Measurements from ENCODE around the gene LARP6. TPM values are rescaled to one million over a fixed set of nuclear protein-coding genes. Genes with fewer than 3 reads are reported as not detected.

The LARP6 gene
- total and polyA plus RNA-seq, 2 experiments from 2014 or later, result 20.0 to 22.4 TPM

- Histone ChIP-seq H3K4me3 (no peak overlapping the region), H4K20me1 (replicated peaks; ENCODE audit: insufficient read depth) (no peaks in the 10 kb centered on the region), H3K4me2 (no peak overlapping the region), H3K79me2 (replicated peaks; ENCODE audit: insufficient read depth) (no peaks in the 10 kb centered on the region), H3K36me3 (ENCODE audit: insufficient read depth) (no peaks in the 10 kb centered on the region), H3K9me2 (ENCODE audit: insufficient read depth) (no peaks in the 10 kb centered on the region), H3K4me1 (ENCODE audit: insufficient read depth) (no peaks in the 10 kb centered on the region), H2AFZ (no peak overlapping the region), H3F3A (replicated peaks; ENCODE audit: low read depth) (no peaks in the 10 kb centered on the region), H3K27me3 (ENCODE audit: insufficient read depth) (no peaks in the 10 kb centered on the region), H3K27ac (ENCODE audit: low read depth) (no peak overlapping the region)
- Mint-ChIP-seq H3K27me3 (ENCODE audit: insufficient read depth, low read depth, poor library complexity) (peaks cover 2% of the 10 kb centered on the region), H3K27ac (no peak overlapping the region), H3K36me3 (ENCODE audit: low read depth) (no peaks in the 10 kb centered on the region), H3K4me1 (no peaks in the 10 kb centered on the region), H3K4me3 (no peak overlapping the region), H3K9me3 (no peaks in the 10 kb centered on the region)
- DNase-seq (ENCODE audit: low spot score), result no peak
- TF ChIP-seq NANOG (IDR thresholded peaks at IDR 0.05; ENCODE audit: borderline replicate concordance), result no peak
- no peak for TF ChIP-seq POLR2AphosphoS5 (IDR thresholded peaks at IDR 0.05; ENCODE audit: low read depth)
- TF ChIP-seq EZH2phosphoT487 (IDR thresholded peaks at IDR 0.05; ENCODE audit: unreplicated experiment), result no peak
- no peak for TF ChIP-seq EZH2 (IDR thresholded peaks at IDR 0.05; ENCODE audit: low read depth, unreplicated experiment)
- no peak for TF ChIP-seq STAT1 (IDR thresholded peaks at IDR 0.05; ENCODE audit: unreplicated experiment)
- no peak for TF ChIP-seq CTCF (conservative IDR thresholded peaks at IDR 0.05; ENCODE audit: low read depth in 2 of 2)
- TF ChIP-seq CREB1 (CRISPR knock-in tag; IDR thresholded peaks at IDR 0.05; ENCODE audit: low read depth), result no peak
- TF ChIP-seq ZNF331 (CRISPR knock-in tag; IDR thresholded peaks at IDR 0.05; ENCODE audit: low read depth), result no peak
- no peak for TF ChIP-seq ETS1 (IDR thresholded peaks at IDR 0.05)
- TF ChIP-seq JUNB (IDR thresholded peaks at IDR 0.05; ENCODE audit: unreplicated experiment), result no peak
- no peak for TF ChIP-seq ZNF462 (CRISPR knock-in tag; IDR thresholded peaks at IDR 0.05)
- TF ChIP-seq ZNF114 (CRISPR knock-in tag; IDR thresholded peaks at IDR 0.05), result no peak
- no peak for TF ChIP-seq REST (IDR thresholded peaks at IDR 0.05; ENCODE audit: unreplicated experiment)
- ATAC-seq, result no peak
These were observed 56.5 kb downstream of the LARP6 start for GRCh38 chr15:70797464-70797863.

Measured in GM23338 (cell line).